SJCRH30 (cell line): ENCODE data around the gene FAM236B. TPM values are rescaled to one million over a fixed set of nuclear protein-coding genes. Genes with fewer than 3 reads are reported as not detected.
"Not testable (repeated sequence)": the region's sequence is repeated elsewhere in the genome, so short reads cannot be mapped to it uniquely, and the experiment has no call there.

Source experiments
- DNase-seq, 2 experiments: peaks; one replicate each; pipeline ENCODE4 v3.0.0-alpha.2; 2015 to 2020
- H3K27ac ChIP-seq: fragments of 250-450 bp; sonication (Bioruptor Pico); 2 replicates; pipeline ENCODE4 v1.5.1; 2020; ENCODE audit warnings: mild to moderate bottlenecking, moderate library complexity
- H3K27me3 ChIP-seq: fragments of 250-450 bp; sonication (Bioruptor Pico); 2 replicates; pipeline ENCODE4 v1.5.1; 2020; ENCODE audit warnings: mild to moderate bottlenecking, moderate library complexity
- H3K36me3 ChIP-seq: fragments of 250-450 bp; sonication (Bioruptor Pico); 2 replicates; pipeline ENCODE4 v1.5.1; 2020; ENCODE audit warnings: mild to moderate bottlenecking, moderate library complexity
- H3K4me1 ChIP-seq: fragments of 250-450 bp; sonication (Bioruptor Pico); 2 replicates; pipeline ENCODE4 v1.5.1; 2020; ENCODE audit warnings: mild to moderate bottlenecking, moderate library complexity
- H3K4me3 ChIP-seq: fragments of 250-450 bp; sonication (Bioruptor Pico); 2 replicates; pipeline ENCODE4 v1.5.1; 2020; ENCODE audit warnings: mild to moderate bottlenecking, moderate library complexity
- H3K9me3 ChIP-seq: fragments of 250-450 bp; sonication (Bioruptor Pico); replicated peaks from 2 replicates; pipeline ENCODE4 v1.5.1; 2020; ENCODE audit warnings: mild to moderate bottlenecking, moderate library complexity
- total RNA-seq: library from RNA; depleted of rRNA; stranded (reverse); fragments of >200 nt; shearing (Covaris generic); gene quantifications from 2 replicates; pipeline ENCODE4 v1.2.3, GENCODE V29; 2014; rRNA removed

The FAM236B gene
- not detected in 2 replicates for total RNA-seq

- not testable (repeated sequence) for H3K27ac ChIP-seq, H3K36me3 ChIP-seq, H3K9me3 ChIP-seq, H3K27me3 ChIP-seq, DNase-seq, H3K4me3 ChIP-seq, H3K4me1 ChIP-seq
Measured at GRCh38 chrX:72782560-72782959, at the start of gene FAM236B. Gene FAM236B, minus strand, starts transcription at chrX:72782660. Its CDS starts 100 bp downstream, at chrX:72782560.

GRCh38 chrX:72830701-72831100, 48.2 kb upstream of the FAM236B start:
- H3K4me3 ChIP-seq, H3K27ac ChIP-seq, H3K27me3 ChIP-seq, H3K9me3 ChIP-seq, H3K4me1 ChIP-seq, DNase-seq, H3K36me3 ChIP-seq: not testable (repeated sequence)

GRCh38 chrX:72808110-72808509, 25.6 kb upstream of the FAM236B start, which contains the start of gene FAM236D:
Gene FAM236D, minus strand, starts transcription at chrX:72808210. Its CDS starts 100 bp downstream, at chrX:72808110.
- not testable (repeated sequence) for DNase-seq, H3K4me3 ChIP-seq, H3K36me3 ChIP-seq, H3K27ac ChIP-seq, H3K27me3 ChIP-seq, H3K4me1 ChIP-seq, H3K9me3 ChIP-seq

GRCh38 chrX:72790390-72790789, 7.9 kb upstream of the FAM236B start:
- not testable (repeated sequence) for H3K4me3 ChIP-seq, H3K27ac ChIP-seq, H3K9me3 ChIP-seq, DNase-seq, H3K27me3 ChIP-seq, H3K36me3 ChIP-seq, H3K4me1 ChIP-seq

- H3K27ac ChIP-seq, H3K36me3 ChIP-seq, H3K27me3 ChIP-seq, DNase-seq, H3K4me1 ChIP-seq, H3K4me3 ChIP-seq, H3K9me3 ChIP-seq: not testable (repeated sequence)
Measured at GRCh38 chrX:72788142-72788541, 5.7 kb upstream of the FAM236B start.

- not testable (repeated sequence) for H3K4me3 ChIP-seq, DNase-seq, H3K4me1 ChIP-seq, H3K9me3 ChIP-seq, H3K27ac ChIP-seq, H3K36me3 ChIP-seq, H3K27me3 ChIP-seq
Measured at GRCh38 chrX:72783964-72784363, 1.5 kb upstream of the FAM236B start.

- H3K27ac ChIP-seq, H3K27me3 ChIP-seq, H3K9me3 ChIP-seq, DNase-seq, H3K4me3 ChIP-seq, H3K36me3 ChIP-seq, H3K4me1 ChIP-seq: not testable (repeated sequence)
Measured at GRCh38 chrX:72783365-72783936, 991 bp upstream of the FAM236B start.

- H3K4me1 ChIP-seq, H3K36me3 ChIP-seq, H3K27me3 ChIP-seq, DNase-seq, H3K4me3 ChIP-seq, H3K27ac ChIP-seq, H3K9me3 ChIP-seq: not testable (repeated sequence)
Measured at GRCh38 chrX:72778146-72778545, 4.3 kb downstream of the FAM236B start.

GRCh38 chrX:72777467-72777790, 5.0 kb downstream of the FAM236B start:
- H3K9me3 ChIP-seq, H3K27me3 ChIP-seq, H3K4me3 ChIP-seq, DNase-seq, H3K36me3 ChIP-seq, H3K27ac ChIP-seq, H3K4me1 ChIP-seq: not testable (repeated sequence)

- not testable (repeated sequence) for DNase-seq, H3K9me3 ChIP-seq, H3K27me3 ChIP-seq, H3K4me1 ChIP-seq, H3K4me3 ChIP-seq, H3K36me3 ChIP-seq, H3K27ac ChIP-seq
Measured at GRCh38 chrX:72776653-72777466, 5.6 kb downstream of the FAM236B start, which contains the start of gene DMRTC1B. Gene DMRTC1B, plus strand, starts transcription at chrX:72776890. Its CDS starts 68,246 bp downstream, at chrX:72845136.

GRCh38 chrX:72760454-72760853, 22.0 kb downstream of the FAM236B start:
- H3K4me1 ChIP-seq, H3K27me3 ChIP-seq, H3K9me3 ChIP-seq, DNase-seq, H3K36me3 ChIP-seq, H3K27ac ChIP-seq, H3K4me3 ChIP-seq: not testable (repeated sequence)

GRCh38 chrX:72748545-72748944, 33.9 kb downstream of the FAM236B start:
- not testable (repeated sequence) for H3K9me3 ChIP-seq, H3K27me3 ChIP-seq, H3K27ac ChIP-seq, H3K36me3 ChIP-seq, H3K4me1 ChIP-seq, DNase-seq, H3K4me3 ChIP-seq

- not testable (repeated sequence) for DNase-seq, H3K27me3 ChIP-seq, H3K36me3 ChIP-seq, H3K9me3 ChIP-seq, H3K4me3 ChIP-seq, H3K27ac ChIP-seq, H3K4me1 ChIP-seq
Measured at GRCh38 chrX:72745546-72745945, 36.9 kb downstream of the FAM236B start.

GRCh38 chrX:72735561-72735960, 46.9 kb downstream of the FAM236B start:
- no peak overlapping the region for H3K4me3 ChIP-seq
- DNase-seq: no peak

GRCh38 chrX:72733636-72734035, 48.8 kb downstream of the FAM236B start:
- not testable (repeated sequence) for H3K36me3 ChIP-seq, DNase-seq, H3K4me1 ChIP-seq, H3K27ac ChIP-seq, H3K9me3 ChIP-seq, H3K4me3 ChIP-seq, H3K27me3 ChIP-seq

More at GRCh38 chrX:72735561-72735960, 46.9 kb downstream of the FAM236B start:
- H3K27ac ChIP-seq: no peak overlapping the region
- H3K9me3 ChIP-seq: no peaks in the 10 kb centered on the region
- no peaks in the 10 kb centered on the region for H3K27me3 ChIP-seq
- H3K4me1 ChIP-seq: no peaks in the 10 kb centered on the region
- no peaks in the 10 kb centered on the region for H3K36me3 ChIP-seq
